Mucosa of descending colon (tissue), 3 donors: ENCODE results near the gene ACTR10. TPM values are rescaled to one million over a fixed set of nuclear protein-coding genes. Genes with fewer than 3 reads are reported as not detected.

ENCODE experiments used
- ATAC-seq: fragments of 200-7000 bp; cut with Tn5 transposase; one replicate; pipeline ENCODE4 v1.9.1; 2020; ENCODE audit warnings: mild to moderate bottlenecking, moderate library complexity
- DNase-seq, 3 donors: peaks; one replicate each; pipeline ENCODE4 v3.0.0-alpha.2; 2020
- H3K36me3 ChIP-seq: fragments of 200-600 bp; one replicate; pipeline ENCODE4 v1.8.0; 2021; ENCODE audit warnings: low read depth, mild to moderate bottlenecking
- H3K4me1 ChIP-seq: fragments of 200-600 bp; one replicate; pipeline ENCODE4 v1.8.0; 2021; ENCODE audit warnings: low read depth, mild to moderate bottlenecking
- H3K4me3 ChIP-seq: fragments of 200-600 bp; one replicate; pipeline ENCODE4 v1.8.0; 2021; ENCODE audit warnings: mild to moderate bottlenecking
- H3K9me3 ChIP-seq: fragments of 200-600 bp; one replicate; pipeline ENCODE4 v1.8.0; 2021; ENCODE audit warnings: mild to moderate bottlenecking
- intact Hi-C, 2 donors: fragments of 100-400 bp; cut with DNase I in 1 of 2; cut with micrococcal nuclease in 1 of 2; formaldehyde crosslinking; loops; one replicate each; pipeline versions ENCODE4 v1.11.0 to v1.11.1; 2022; cut with DNase I, micrococcal nuclease
- total RNA-seq, 3 donors: library from RNA; stranded (reverse); fragmentation: NEBNext Ultra II Directional in 2 of 3; extraction: Animal tissue kit (Norgen Biotek cat#: 25700) in 2 of 3; gene quantifications; one replicate each; pipeline versions ENCODE4 v1.2.1 to v1.2.4, GENCODE V29; 2021 to 2023
- TF ChIP-seq, protein P1 (sequence below): fragments of 200-600 bp; IDR thresholded peaks from one replicate; pipeline ENCODE4 v1.8.0; 2022; ENCODE audit warnings: antibody characterized with exemption, mild to moderate bottlenecking
- donor health status: DM: no; HTN: no; CAD: no; lungs with moderate emphysema.
- donor health status: DM: no; HTN: no; CAD: no.
- donor health status: DM: no; HTN: yes; CAD: no.

Gene ACTR10
- total RNA-seq, 3 donors from 2014 or later, result 53.1 to 56.5 (median 54.1) TPM

DNA sequence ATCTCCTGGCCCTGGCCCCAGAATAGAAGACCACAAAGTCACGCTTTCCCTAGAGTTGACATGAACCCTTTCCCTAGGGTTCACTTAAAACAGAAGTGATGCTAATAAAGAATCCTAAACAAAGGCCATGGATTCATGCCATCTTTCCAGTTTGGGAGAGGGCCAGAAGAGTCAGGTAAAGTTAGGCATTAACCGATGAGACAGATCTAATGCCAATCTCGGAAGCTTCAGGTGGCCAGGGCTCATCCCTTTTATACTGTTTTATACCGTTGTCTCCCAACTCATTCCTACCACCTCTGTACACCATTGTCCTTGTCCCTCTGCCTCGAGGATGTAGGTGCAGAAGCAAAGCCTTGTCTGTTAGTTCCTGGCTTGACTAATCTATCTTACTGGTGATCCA lies 22.8 kb upstream of the ACTR10 start:
- ATAC-seq (no peak), DNase-seq (no peak)
- TF ChIP-seq, protein P1, sequence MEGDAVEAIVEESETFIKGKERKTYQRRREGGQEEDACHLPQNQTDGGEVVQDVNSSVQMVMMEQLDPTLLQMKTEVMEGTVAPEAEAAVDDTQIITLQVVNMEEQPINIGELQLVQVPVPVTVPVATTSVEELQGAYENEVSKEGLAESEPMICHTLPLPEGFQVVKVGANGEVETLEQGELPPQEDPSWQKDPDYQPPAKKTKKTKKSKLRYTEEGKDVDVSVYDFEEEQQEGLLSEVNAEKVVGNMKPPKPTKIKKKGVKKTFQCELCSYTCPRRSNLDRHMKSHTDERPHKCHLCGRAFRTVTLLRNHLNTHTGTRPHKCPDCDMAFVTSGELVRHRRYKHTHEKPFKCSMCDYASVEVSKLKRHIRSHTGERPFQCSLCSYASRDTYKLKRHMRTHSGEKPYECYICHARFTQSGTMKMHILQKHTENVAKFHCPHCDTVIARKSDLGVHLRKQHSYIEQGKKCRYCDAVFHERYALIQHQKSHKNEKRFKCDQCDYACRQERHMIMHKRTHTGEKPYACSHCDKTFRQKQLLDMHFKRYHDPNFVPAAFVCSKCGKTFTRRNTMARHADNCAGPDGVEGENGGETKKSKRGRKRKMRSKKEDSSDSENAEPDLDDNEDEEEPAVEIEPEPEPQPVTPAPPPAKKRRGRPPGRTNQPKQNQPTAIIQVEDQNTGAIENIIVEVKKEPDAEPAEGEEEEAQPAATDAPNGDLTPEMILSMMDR, result no peak
- Histone ChIP-seq H3K36me3 (no peaks in the 10 kb centered on the region), H3K4me1 (no peaks in the 10 kb centered on the region), H3K9me3 (no peaks in the 10 kb centered on the region), H3K4me3 (no peak overlapping the region)
- intact Hi-C loops, result no loop called here

DNA sequence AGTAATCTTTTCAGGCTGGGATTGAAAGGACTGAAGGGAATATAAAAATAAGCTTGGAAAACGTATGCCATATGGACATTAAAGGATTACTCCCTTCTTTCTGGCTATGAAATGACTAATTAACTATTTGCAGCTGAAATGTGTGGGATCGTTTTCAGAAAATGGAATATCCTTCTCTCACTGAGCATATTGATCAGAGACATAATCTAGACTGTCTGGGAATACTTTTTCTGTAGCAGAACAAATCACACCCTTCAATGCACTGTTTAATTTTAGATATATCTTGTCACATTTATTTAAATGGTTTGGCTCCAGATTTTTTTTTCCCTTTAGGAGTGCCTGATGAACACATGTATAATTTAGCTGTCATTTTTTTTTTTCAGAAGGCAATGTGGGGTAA lies 10.8 kb upstream of the ACTR10 start:
- no peaks in the 10 kb centered on the region for H3K9me3 ChIP-seq
- no peak for DNase-seq
- no peaks in the 10 kb centered on the region for H3K36me3 ChIP-seq
- no peak overlapping the region for H3K4me3 ChIP-seq
- TF ChIP-seq, protein P1, result no peak
- ATAC-seq, result no peak
- intact Hi-C loops, result no loop called here
- H3K4me1 ChIP-seq, result peaks cover 11% of the 10 kb centered on the region

DNA sequence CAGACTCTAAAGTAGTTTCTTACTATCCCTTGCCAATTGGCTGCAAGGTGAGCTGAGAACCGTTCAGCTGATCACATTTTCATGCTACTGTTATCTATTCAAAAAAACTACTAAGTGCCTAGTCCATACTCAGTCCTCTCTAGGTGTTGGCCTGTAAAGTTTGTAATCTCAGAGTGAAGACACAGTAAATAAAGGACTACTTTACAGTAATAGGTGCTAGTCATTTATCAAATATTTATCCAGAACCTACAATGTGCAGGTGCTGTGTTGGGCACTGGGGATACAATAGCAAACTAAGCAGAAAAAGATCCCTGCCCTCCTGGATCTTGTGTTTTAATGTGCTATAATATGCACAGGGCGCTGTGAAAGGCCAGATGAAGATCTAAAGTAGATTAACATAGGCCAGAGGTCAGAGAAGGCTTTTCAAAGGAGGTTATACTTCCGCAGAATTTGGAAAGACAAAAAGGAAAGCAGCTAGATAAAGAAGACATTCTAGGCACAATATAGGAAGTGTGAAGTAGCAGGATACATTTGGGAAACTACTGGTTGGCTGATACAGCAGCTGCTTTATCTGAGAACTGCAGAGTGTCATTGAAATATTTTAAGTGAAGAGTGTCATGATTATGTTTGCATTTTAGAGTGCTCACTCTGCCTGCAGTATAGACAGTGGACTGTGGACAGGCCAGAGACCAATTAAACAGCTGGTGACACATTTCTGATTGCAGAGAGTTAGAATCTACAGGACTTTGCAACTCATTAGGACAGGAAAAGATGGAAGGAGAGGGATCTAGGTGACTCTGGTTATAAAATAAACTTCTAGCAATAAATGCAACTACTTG lies 8.0 kb upstream of the ACTR10 start:
- Histone ChIP-seq H3K36me3 (no peaks in the 10 kb centered on the region), H3K4me1 (peaks cover 11% of the 10 kb centered on the region), H3K4me3 (no peak overlapping the region), H3K9me3 (no peaks in the 10 kb centered on the region)
- TF ChIP-seq, protein P1, result no peak
- peak; percentile 80 for ATAC-seq
- no peak for DNase-seq
- intact Hi-C loops, result no loop called here

DNA sequence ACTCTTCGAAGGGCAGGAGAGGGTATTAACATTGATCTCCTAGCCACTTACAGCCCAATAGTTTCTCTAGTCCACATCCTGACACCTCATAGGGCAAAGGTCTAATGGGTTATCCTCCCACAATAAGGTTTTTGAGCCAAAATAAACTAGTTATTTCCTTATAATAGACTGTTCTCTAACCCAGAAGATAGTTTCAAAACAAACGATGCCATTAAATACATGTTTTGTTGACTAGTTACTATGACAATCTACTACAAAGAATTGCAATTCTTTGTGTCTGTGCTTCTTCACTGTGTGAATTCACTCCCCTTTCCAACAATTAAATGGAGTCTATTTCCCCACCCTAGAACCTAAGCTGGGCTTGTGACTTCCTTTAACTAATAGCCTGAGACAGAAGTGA lies 6.4 kb upstream of the ACTR10 start:
- no peaks in the 10 kb centered on the region for H3K36me3 ChIP-seq
- DNase-seq (no peak), ATAC-seq (peak; percentile 87)
- TF ChIP-seq, protein P1, result no peak
- no peak overlapping the region for H3K4me3 ChIP-seq
- no peaks in the 10 kb centered on the region for H3K9me3 ChIP-seq
- H3K4me1 ChIP-seq, result peaks cover 11% of the 10 kb centered on the region
- intact Hi-C loops, result no loop called here

DNA sequence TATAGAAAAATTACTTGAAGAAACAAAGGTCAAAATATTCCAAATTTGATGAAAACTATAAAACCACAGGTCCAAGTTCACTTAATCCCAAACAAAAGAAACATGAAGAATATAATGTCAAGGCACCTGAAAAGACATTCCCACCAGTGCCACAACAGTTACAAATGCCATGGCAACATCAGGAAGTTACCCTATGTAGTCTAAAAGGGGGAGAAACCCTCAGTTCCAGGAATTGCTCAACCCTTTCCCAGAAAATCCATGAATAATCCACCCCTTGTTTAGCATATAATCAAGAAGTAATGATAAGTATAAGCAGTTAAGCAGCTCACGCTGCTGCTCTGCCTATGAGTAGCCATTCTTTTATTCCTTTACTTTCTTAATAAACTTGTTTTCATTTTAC lies 3.8 kb upstream of the ACTR10 start:
- TF ChIP-seq, protein P1, result no peak
- Histone ChIP-seq H3K9me3 (no peaks in the 10 kb centered on the region), H3K36me3 (no peaks in the 10 kb centered on the region), H3K4me1 (peaks cover 18% of the 10 kb centered on the region), H3K4me3 (no peak overlapping the region)
- intact Hi-C loops, result no loop called here
- DNase-seq, result no peak
- ATAC-seq, result no peak
